ENCODE measurements around the gene TMEM225.

TMEM225 gene

DNA sequence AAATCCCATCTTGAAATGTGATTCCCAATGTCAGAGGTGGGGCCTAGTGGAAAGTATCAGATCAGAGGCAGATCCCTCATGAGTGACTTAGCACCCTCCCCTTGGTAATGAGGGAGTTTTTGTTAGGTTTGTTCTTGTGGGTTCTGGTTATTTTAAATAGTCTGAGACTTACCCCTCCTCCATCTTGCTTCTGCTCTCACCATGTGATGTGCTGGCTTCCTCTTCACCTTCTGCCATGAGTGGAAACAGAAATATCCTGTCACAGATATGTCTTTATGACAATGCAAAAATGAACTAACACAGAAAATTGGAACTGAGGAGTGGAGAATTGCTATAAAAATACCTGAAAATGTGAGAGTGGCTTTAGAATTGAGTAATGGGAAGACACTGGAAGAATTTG lies 33.1 kb downstream of the TMEM225 start:
- DNase-seq (ENCODE audit: low read depth, low spot score), result no peak
- peaks cover 10% of the 10 kb centered on the region for H3K4me1 ChIP-seq (ENCODE audit: insufficient read depth, insufficient read length)
- no peak overlapping the region for H3K9ac ChIP-seq (ENCODE audit: insufficient read length, low read depth)
- H3K36me3 ChIP-seq (ENCODE audit: insufficient read depth, insufficient read length, low read length), result no peaks in the 10 kb centered on the region
- no peak overlapping the region for H3K4me3 ChIP-seq (ENCODE audit: insufficient read length, low read depth)
- peaks cover 20% of the 10 kb centered on the region; the same call in 1 of the 2 replicates for H3K9me3 ChIP-seq (ENCODE audit: insufficient read depth, low read length)
- no peaks in the 10 kb centered on the region for H3K27me3 ChIP-seq (ENCODE audit: insufficient read depth, insufficient read length)
- no peak for TF ChIP-seq YY1 (IDR thresholded peaks at IDR 0.05; ENCODE audit: insufficient read depth, insufficient read length)

DNA sequence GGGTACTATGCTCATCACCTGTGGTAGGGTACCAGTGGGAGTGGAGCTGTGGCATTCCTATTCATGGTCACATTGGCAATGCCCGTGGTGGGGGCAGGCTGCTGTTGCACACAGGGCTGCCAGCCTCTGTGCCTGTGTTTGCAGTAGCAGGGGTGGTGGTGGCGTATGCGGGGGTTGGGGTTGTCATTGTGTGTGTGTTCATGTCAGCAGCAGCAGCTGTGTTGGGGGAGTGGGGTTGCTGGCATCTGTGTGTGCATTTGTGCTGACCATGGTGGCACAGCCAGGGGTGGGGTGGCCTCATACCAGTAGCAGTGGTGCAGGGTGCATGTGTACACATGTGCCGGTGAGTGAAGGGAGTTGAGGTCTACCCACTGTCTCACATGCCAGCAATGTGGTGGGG lies 34.4 kb downstream of the TMEM225 start:
- H3K36me3 ChIP-seq (ENCODE audit: insufficient read depth, insufficient read length, low read length), result no peaks in the 10 kb centered on the region
- no peaks in the 10 kb centered on the region for H3K27me3 ChIP-seq (ENCODE audit: insufficient read depth, insufficient read length)
- no peak overlapping the region for H3K4me3 ChIP-seq (ENCODE audit: insufficient read length, low read depth)
- H3K9me3 ChIP-seq (ENCODE audit: insufficient read depth, low read length), result peaks cover 15% of the 10 kb centered on the region; the same call in 1 of the 2 replicates
- TF ChIP-seq ZNF274 (IDR thresholded peaks at IDR 0.05; ENCODE audit: low read depth, low read length) (no peak), SUZ12 (IDR thresholded peaks at IDR 0.05; ENCODE audit: extremely low read depth, insufficient read depth, insufficient read length) (no peak), YY1 (IDR thresholded peaks at IDR 0.05; ENCODE audit: insufficient read depth, insufficient read length) (no peak)
- H3K9ac ChIP-seq (ENCODE audit: insufficient read length, low read depth), result no peak overlapping the region
- peaks cover 10% of the 10 kb centered on the region for H3K4me1 ChIP-seq (ENCODE audit: insufficient read depth, insufficient read length)
- no peak for DNase-seq (ENCODE audit: low read depth, low spot score)

DNA sequence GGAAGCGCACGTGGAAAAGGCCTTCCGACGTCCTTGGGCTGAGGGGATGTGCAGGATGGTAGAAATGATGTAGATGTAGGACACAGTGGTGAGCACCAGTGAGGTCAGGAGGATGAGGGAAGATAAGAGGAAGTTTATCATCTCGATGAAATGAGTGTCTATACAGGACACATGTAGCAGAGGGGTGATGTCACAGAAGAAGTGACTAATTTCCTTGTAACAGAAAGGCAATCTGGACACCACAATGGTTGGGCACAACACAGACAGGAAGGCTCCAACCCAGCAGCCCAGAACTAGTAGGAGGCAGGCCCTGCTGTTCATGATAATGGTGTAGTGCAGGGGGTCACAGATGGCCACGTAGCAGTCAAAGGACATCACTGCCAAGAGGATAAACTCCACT lies 44.3 kb downstream of the TMEM225 start:
- no peaks in the 10 kb centered on the region for H3K36me3 ChIP-seq (ENCODE audit: insufficient read depth, insufficient read length, low read length)
- H3K9ac ChIP-seq (ENCODE audit: insufficient read length, low read depth), result no peak overlapping the region
- no peaks in the 10 kb centered on the region for H3K4me1 ChIP-seq (ENCODE audit: insufficient read depth, insufficient read length)
- no peaks in the 10 kb centered on the region for H3K27me3 ChIP-seq (ENCODE audit: insufficient read depth, insufficient read length)
- TF ChIP-seq SUZ12 (IDR thresholded peaks at IDR 0.05; ENCODE audit: extremely low read depth, insufficient read depth, insufficient read length) (no peak), ZNF274 (IDR thresholded peaks at IDR 0.05; ENCODE audit: low read depth, low read length) (no peak)
- no peak overlapping the region for H3K4me3 ChIP-seq (ENCODE audit: insufficient read length, low read depth)
- H3K9me3 ChIP-seq (ENCODE audit: insufficient read depth, low read length), result no peaks in the 10 kb centered on the region
- DNase-seq (ENCODE audit: low read depth, low spot score), result no peak

DNA sequence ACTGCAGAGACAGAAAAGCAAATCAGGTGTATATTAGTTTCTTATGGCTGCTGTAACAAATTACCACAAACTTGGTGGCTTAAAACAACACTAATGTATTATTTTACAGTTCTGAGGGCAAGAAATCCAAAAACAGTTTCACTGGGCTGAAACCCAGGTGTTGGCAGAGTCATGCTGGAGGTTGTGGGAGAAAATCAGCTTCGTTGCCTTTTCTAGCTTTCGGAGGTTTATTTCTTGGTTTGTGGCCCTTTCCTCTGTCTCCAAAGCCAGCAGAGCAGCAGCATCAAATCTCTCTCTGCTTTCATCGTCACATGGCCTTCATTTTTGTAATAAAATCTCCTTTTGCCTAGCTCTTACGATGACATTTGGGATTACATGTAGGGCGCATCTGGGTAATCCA lies 46.3 kb downstream of the TMEM225 start:
- H3K27me3 ChIP-seq (ENCODE audit: insufficient read depth, insufficient read length), result no peaks in the 10 kb centered on the region
- no peak overlapping the region for H3K9ac ChIP-seq (ENCODE audit: insufficient read length, low read depth)
- TF ChIP-seq ZNF274 (IDR thresholded peaks at IDR 0.05; ENCODE audit: low read depth, low read length) (no peak), YY1 (IDR thresholded peaks at IDR 0.05; ENCODE audit: insufficient read depth, insufficient read length) (no peak), SUZ12 (IDR thresholded peaks at IDR 0.05; ENCODE audit: extremely low read depth, insufficient read depth, insufficient read length) (no peak)
- no peaks in the 10 kb centered on the region for H3K36me3 ChIP-seq (ENCODE audit: insufficient read depth, insufficient read length, low read length)
- no peak overlapping the region for H3K4me3 ChIP-seq (ENCODE audit: insufficient read length, low read depth)
- no peaks in the 10 kb centered on the region for H3K4me1 ChIP-seq (ENCODE audit: insufficient read depth, insufficient read length)
- H3K9me3 ChIP-seq (ENCODE audit: insufficient read depth, low read length), result no peaks in the 10 kb centered on the region
- DNase-seq (ENCODE audit: low read depth, low spot score), result no peak

DNA sequence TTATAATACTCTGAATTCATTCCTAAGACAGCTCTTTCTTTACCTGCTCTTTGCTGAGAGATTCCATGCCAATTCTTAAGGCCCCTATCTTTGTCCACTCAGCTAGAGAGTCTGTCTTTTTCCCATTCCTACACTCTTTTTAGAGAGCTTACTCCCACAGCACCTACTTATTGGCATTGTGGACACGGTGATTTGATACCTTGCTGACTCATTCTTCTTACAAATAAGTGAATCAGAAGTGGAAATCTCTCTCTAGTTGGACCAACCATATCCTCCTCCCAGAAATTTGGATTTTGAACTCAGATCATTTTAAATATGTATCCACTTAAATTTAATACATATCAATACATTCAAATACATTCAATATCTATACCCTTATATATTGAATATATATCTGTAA lies 46.8 kb downstream of the TMEM225 start:
- no peaks in the 10 kb centered on the region for H3K9me3 ChIP-seq (ENCODE audit: insufficient read depth, low read length)
- TF ChIP-seq ZNF274 (IDR thresholded peaks at IDR 0.05; ENCODE audit: low read depth, low read length) (no peak), YY1 (IDR thresholded peaks at IDR 0.05; ENCODE audit: insufficient read depth, insufficient read length) (no peak), SUZ12 (IDR thresholded peaks at IDR 0.05; ENCODE audit: extremely low read depth, insufficient read depth, insufficient read length) (no peak)
- no peaks in the 10 kb centered on the region for H3K27me3 ChIP-seq (ENCODE audit: insufficient read depth, insufficient read length)
- no peaks in the 10 kb centered on the region for H3K4me1 ChIP-seq (ENCODE audit: insufficient read depth, insufficient read length)
- no peak overlapping the region for H3K9ac ChIP-seq (ENCODE audit: insufficient read length, low read depth)
- no peak overlapping the region for H3K4me3 ChIP-seq (ENCODE audit: insufficient read length, low read depth)
- DNase-seq (ENCODE audit: low read depth, low spot score), result no peak
- H3K36me3 ChIP-seq (ENCODE audit: insufficient read depth, insufficient read length, low read length), result no peaks in the 10 kb centered on the region

DNA sequence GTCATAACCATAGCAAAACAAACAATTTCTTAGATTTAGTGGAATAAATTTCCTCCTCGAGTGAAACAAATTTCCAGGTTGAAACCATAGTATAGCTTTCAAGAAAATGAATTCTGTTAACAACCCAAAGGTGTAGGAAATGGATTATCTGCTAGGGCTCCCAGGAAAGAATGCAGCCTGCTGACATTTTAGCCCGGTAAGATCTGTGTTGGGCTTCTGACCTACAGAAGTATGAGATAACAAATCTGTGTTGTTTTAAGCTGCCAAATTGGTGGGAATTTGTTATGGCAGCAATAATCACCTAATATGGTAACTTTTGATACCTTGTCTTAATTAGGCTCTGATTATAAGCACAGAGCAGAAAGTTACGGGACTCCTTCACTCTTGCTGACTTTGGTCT lies 47.3 kb downstream of the TMEM225 start:
- Histone ChIP-seq H3K4me3 (ENCODE audit: insufficient read length, low read depth) (no peak overlapping the region), H3K4me1 (ENCODE audit: insufficient read depth, insufficient read length) (no peaks in the 10 kb centered on the region), H3K27me3 (ENCODE audit: insufficient read depth, insufficient read length) (no peaks in the 10 kb centered on the region), H3K9ac (ENCODE audit: insufficient read length, low read depth) (no peak overlapping the region), H3K36me3 (ENCODE audit: insufficient read depth, insufficient read length, low read length) (no peaks in the 10 kb centered on the region), H3K9me3 (ENCODE audit: insufficient read depth, low read length) (no peaks in the 10 kb centered on the region)
- TF ChIP-seq YY1 (IDR thresholded peaks at IDR 0.05; ENCODE audit: insufficient read depth, insufficient read length) (no peak), ZNF274 (IDR thresholded peaks at IDR 0.05; ENCODE audit: low read depth, low read length) (no peak), SUZ12 (IDR thresholded peaks at IDR 0.05; ENCODE audit: extremely low read depth, insufficient read depth, insufficient read length) (no peak)
- no peak for DNase-seq (ENCODE audit: low read depth, low spot score)

DNA sequence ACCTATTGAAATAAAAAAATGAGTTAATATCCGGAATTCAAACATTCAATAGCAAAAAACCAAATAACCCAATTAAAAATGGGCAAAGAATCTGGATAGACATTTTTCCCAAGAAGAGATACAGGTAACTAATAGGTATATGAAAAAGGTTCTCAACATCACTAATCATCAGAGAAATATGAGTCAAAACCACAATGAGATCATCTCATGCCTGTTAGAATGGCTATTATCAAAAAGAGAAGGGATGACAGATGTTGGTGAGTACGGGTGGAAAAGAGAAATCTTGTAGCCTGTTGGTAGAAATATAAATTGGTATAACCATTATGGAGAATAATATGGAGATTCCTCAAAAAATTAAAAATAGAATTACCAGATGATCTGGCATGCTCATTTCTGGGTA lies 52.4 kb downstream of the TMEM225 start:
- no peaks in the 10 kb centered on the region for H3K27me3 ChIP-seq (ENCODE audit: insufficient read depth, insufficient read length)
- DNase-seq (ENCODE audit: low read depth, low spot score), result no peak
- no peaks in the 10 kb centered on the region for H3K9me3 ChIP-seq (ENCODE audit: insufficient read depth, low read length)
- no peak overlapping the region for H3K9ac ChIP-seq (ENCODE audit: insufficient read length, low read depth)
- no peaks in the 10 kb centered on the region for H3K36me3 ChIP-seq (ENCODE audit: insufficient read depth, insufficient read length, low read length)
- H3K4me1 ChIP-seq (ENCODE audit: insufficient read depth, insufficient read length), result no peaks in the 10 kb centered on the region
- no peak overlapping the region for H3K4me3 ChIP-seq (ENCODE audit: insufficient read length, low read depth)
- no peak for TF ChIP-seq YY1 (IDR thresholded peaks at IDR 0.05; ENCODE audit: insufficient read depth, insufficient read length)
- TF ChIP-seq SUZ12 (IDR thresholded peaks at IDR 0.05; ENCODE audit: extremely low read depth, insufficient read depth, insufficient read length), result no peak
- no peak for TF ChIP-seq ZNF274 (IDR thresholded peaks at IDR 0.05; ENCODE audit: low read depth, low read length)
